HG03469 (cell line): ENCODE data around the gene TTC24.

Experiments used
- ATAC-seq: cut with Tn5 transposase; IDR thresholded peaks from one replicate; pipeline ENCODE4 v1.9.1; 2021; ENCODE audit warnings: mild to moderate bottlenecking, moderate library complexity, moderate number of reproducible peaks; ENCODE audit not compliant: unreplicated experiment

Gene TTC24

DNA sequence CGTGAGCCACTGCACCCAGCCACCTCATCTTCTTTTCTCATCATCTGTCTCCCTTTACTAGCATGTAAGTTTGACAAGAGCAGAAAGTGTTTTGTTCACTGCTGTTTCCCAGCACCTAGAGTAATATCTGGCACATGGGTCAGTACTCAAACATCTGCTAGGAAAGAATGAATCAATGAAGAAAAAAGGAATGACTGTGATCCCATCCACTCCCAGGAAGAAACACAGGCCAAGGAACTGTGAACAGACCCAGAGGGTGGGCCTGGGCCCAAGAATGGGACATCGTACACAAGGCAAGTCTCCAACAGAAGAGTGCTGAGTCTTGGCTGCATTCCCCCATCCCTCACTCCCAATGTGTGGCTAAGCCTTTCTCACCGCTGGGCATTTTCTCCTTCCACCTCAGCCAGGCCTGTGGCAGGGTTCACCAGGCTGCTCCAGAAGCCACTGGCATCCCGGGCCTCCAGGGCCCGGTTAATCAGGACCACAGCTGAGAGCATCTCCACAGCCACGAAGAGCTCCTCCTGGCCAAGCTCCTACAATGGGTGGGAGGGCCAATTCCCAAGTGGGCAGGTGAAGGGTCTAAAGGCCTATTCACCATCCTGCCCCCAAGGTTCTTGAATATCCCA, 25.6 kb upstream of the TTC24 start:
- ATAC-seq: no peak

DNA sequence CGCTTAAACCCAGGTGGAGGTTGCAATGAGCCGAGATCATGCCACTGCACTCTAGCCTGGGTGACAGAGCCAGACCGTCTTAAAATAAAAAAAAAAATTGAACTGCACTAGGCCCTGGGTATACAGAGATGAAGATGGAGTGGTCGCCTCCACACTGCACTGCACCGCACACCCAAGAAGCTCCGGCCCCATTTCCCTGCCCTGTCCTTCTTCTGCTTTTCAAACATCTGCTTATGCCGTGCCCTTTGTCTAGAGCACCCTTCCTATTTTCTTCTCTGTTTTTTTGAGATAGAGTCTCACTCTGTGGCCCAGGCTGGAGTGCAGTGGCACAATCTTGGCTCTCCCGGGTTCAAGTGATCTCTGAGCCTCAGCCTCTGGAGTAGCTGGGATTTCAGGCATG, 24.6 kb upstream of the TTC24 start:
- ATAC-seq: no peak

DNA sequence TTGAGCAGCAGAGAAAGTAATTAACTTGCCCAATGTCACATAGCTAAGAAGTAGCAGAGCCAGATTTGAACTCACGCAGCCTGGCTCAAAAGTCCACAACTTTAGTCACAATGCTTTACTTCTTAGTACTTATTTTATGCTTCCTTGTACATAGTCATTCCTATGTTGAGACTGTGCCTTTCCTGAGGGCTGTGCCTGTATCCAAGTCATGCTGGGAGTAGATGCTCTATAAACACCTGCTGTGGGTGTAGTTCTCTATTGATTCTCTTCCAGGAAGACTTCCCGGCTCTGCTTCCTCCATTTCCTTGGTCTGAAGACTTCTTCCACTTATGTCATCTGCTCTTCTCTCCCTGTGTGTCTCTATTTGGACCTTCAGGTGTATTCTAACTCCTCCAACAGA, 23.8 kb upstream of the TTC24 start:
- ATAC-seq: no peak

DNA sequence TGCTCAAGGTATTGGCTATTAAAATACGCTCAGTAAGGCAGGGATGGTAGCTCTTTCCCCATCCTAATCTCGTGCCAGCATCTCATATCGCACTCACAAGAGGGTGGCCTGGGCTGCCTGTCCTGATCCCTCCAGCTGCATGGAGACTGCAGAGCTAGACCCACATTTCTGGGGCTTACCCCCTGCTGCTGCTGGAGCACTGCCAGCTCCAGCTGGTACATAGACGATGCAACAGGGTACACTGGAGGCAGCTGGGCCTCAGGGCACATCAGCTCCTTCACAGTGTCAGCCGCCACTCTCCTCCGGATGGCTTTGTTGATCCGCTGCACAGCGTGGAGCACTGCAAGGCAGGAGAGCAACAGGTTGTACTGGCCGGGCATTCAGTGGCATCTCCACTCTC, 23.2 kb upstream of the TTC24 start:
- no peak for ATAC-seq

DNA sequence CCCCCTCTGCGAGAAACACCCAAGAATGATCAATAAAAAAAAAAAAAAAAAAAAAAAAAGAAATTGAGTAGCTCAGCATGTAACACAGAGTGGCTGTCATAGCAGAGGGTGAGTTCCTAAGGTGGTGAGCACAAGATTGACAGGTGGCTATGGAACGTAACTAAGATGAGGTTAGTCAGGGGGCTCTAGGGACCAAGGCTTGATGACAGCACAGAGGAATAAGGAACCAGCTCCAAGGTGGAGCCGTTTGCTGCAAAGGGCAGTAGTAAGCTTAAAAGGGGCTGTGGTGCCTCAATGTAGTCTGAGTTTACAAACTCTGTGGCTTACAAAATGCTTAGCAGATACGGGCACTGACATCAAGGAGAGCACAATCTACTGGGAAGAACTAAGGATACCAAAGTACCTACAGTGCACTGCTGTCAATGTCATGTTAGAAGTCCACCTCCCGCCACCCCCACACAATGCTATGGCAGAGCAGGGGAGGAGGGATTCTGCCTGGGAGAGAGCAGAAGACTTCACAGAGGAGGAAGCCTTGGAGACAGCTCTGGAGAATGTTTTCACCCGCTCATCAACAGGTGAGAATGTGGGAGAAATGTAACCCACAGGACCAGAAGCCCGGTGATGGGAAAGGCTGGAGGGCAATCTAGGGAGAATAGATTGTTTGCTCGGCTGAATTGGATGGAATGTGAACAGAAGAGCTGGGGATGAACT, 20.3 kb upstream of the TTC24 start:
- no peak for ATAC-seq

DNA sequence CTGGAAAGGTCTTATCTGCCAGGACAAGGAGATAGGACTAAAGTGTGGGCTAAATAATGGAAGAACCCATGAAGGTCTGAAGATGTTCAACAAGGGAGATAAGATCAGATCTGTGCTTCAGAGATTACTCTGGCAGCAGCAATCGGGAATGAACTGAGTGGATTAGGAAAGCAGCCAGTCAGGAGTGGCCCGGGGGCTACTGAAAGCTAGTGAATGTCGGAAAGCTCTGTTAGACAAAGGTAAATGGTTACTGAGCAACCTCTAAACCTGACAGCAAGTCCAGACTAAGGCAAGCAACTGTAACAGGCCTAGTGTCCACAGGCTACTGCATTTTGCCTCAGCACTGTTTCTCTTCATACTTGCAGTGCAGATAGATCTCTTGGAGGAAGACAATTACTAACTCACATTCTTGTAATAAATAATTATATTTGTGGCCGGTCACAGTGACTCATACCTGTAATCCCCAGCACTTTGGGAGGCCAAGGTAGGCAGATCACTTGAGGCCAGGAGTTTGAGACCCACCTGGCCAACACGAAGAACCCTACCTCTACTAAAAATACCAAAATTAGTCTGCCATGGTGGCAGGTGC, 19.6 kb upstream of the TTC24 start:
- ATAC-seq: no peak

DNA sequence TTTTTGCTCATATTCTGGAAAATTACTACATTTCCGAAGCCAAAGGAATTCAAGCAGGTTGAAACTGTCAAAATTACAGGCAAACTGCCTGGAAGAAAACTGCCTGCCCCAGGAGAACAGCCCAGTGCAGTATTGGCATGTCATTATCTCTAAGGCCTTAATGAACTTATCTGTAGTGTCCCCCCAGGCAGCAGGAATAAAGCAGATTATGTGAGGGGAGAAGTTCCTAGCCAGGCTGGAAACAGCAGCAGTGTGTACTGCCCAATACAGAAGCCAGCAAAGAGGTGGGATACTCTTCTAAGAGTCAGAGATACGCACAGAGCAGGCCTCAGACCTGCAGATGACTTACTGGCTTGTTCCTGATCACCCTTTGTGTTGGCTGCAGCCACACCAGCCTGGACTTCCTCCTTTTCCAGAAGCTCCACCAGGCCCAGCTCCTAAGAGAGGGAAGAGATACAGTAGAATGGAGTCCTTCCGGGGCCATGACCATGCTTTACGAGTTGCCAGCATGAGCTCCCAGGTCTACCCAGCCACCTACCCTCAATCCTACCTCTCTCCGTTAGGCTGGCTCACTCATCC, 18.8 kb upstream of the TTC24 start:
- ATAC-seq: no peak

DNA sequence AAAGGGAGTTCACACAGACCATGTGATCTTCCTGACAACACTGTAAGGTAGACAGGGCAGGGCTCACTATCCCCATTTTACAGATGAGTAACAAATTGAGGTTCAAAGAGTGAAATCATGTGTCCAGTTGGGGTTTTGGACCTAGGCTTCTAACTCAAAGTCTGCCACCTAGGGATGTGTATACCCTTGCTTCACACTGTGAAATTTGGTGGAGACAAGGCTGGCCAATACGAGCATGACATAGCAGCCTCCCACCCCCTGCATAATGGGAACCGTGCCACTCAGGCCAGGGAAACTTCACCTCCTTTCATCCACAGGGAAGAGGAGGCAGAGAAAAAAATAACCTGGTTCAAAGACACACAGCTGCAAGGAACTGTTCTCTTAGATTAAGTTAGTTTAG, 14.0 kb upstream of the TTC24 start:
- ATAC-seq: no peak

DNA sequence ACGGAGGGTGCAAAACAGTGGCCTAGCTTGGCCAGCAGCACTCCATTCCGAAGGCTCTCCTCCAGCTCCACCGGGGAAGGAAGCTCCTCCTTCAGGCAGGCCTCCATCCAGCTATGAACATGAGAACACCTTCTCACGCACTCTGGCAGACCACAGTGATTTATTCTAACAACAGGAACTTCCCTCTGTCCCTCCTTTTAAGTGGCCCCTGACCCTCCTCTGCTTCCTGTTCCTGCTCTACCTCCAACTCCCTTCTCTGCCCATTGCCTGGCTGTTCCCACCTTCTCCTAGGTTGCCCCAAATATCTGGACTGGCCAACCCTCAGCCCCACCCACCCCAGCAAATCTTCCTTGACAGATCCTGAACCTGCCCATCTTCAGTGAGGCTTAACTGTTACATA, 13.1 kb upstream of the TTC24 start:
- no peak for ATAC-seq

DNA sequence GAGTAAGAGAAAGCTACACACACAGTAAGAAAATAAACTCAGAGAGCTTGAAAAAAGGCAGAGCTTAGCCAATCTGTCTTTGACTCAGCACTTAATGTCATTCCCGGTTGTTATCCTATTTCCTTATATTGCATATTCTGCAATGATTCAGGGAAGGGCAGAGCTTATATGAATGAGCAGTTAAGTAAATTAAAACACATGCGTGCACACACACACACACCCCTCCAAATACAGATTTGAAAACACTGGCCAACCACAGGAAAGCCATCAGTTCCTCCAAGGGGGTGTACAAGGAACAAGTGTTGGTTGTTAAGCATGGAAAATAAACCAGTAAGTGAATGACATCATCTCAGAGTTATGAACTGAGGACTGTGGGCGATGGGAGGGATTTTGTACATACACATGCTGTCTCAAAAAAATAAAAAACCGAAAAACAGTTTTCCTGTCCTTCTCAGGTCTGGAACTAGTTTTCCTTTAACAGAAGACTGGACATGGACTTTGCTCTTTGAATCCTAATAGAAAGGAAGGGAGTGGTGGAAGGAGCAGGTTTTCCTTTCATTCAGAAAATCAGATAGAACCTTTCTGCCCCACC, 8.2 kb upstream of the TTC24 start:
- ATAC-seq: no peak

DNA sequence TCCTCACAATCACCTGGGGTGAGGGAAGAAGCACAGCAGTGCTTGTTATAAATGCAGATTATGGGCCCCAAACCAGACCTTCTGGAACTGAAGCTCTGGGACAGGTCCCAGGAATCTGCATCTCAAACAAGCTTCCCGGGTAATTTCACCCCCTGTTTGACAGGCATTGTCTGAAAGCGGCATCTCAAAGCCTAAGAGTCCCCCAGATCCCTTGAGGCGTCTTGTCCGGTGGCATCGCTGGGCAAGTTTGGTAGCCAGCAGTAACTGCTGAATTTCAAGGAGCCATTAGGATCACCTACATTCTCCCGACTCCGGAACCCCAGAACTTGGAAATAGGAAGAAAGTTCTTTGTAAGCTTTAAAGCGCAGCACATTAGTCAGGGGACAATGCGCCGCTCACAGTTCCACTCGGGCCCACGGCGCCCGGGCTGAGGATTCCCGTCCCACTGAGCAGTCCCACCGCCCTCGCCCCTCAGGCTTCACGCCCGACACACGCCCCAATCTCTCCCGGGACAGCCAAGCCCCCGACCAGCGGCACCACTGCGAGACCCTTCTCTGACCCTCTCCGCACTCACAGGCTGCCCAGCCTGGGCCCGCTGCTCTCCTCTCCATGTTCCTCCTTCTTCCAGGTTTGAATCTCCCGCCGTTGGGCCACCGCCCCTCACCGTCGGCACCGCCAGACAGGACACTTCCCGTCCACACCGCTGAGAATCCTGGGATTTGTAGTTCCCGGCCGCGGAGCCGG, 7.4 kb upstream of the TTC24 start, which contains the start of gene IQGAP3:
IQGAP3 (minus strand) TSS at position 647 of the 744 bp plus-strand sequence; CDS start at position 611, 36 bp downstream.
- no peak for ATAC-seq

DNA sequence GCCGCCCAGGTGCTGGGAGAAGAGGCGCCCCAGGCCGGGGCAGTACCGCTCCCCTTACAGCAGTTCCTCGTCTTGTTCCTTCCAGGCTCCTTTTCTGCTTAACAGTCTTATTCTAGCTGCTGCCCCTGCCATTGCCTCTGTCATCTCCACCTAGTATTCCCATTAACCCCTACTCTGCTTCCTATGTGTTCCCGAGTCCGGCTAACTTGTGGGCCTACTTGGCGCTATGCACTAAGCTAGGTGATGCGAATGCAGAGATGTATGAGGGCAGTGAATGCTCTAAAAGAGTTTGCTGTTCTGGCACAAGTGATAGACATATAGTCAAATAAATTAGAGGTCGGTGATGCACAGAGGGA, 6.9 kb upstream of the TTC24 start:
- ATAC-seq: no peak

DNA sequence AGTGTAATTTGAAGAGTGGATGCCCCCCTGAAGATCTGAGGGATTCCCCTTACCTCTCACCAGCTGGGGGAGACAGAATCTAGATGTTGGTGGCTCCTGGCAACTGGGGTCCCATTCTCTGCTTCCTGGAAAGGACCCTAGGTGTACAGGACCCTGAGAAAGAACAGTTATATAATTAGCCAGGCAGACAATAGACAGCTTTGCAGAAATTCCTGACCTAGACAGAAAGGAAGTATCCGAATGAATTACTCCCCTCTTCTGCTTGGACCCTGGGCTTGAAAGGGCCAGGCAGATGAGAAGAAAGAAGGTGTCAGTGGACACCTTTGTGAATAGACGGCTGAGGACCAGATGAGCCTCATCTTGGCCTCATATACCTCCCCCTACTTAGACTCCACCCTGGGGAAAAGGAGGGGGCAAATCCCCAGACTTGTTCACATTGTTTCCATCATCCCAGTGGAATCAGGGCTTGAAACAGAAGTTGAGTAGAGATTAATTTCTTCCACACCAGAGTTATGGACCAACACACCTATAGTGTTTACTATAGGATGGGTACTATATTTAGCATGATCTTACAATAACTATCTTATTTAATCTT, 5.4 kb upstream of the TTC24 start:
- no peak for ATAC-seq

DNA sequence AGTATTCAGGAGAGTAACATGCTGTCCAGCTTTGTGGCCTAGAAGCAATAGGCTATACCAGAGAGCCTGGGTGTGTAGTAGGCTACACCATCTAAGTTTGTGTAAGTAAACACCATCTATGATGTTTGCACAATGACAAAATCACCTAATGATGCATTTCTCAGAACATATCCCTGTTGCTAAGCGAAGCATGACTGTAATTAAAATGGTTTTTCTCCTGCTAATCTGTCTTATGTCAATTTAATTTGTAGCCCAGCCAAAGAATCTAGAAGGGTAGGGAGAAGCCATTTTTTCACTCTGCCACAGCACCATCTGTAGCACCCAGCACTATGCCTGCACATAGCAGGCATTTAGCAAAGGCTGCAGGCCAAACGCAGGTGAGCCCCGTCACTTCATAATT, 2.0 kb upstream of the TTC24 start:
- ATAC-seq: no peak

DNA sequence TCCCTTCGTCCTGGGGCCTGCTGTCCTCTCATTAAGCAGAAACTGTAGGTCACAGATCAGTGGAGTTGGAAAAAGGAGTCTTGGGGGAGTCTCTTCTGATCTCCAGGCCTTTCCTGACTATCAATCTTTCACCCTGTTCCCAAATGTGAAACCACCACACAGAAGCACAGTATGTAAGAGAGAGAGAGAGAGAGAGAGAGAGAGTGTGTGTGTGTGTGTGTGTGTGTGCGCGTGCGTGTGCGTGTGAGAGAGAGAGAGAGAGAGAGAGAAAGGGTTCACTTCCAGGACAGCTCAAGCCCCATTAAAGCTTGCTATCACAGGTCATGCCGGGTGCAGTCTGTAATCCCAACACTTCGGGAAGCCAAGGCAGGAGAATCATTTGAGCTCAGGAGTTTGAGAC, 1.5 kb upstream of the TTC24 start:
- ATAC-seq: no peak

DNA sequence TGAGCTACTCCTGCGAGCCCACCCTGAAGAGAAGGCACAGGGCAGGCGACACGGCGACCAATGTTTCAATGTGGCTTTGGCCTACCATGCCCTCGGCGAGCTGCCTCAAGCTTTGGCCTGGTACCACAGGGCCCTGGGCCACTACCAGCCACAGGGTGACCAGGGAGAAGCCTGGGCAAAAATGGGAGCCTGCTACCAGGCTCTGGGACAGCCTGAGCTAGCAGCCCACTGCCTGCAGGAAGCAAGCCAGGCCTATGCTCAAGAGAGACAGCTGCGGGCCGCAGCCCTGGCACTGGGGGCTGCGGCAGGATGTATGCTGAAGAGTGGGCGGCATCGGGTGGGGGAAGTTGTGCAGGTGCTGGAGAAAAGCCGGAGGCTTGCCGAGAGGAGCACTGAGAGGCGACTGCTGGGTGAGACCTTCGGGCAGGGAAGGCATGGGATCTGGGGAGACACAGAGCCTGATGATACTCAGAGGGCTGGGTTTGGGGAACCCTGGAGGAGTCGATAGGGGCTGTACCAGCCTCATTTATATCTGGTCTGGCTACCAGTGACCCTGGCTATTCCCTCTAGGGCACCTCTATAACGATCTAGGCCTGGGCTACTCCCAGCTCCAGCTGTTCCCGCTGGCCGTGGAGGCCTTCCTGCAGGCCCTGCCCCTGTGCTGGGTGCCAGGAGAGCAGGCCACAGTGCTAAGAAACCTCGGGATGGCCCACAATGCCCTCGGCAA, 2.3 kb downstream of the TTC24 start:
- ATAC-seq: no peak

DNA sequence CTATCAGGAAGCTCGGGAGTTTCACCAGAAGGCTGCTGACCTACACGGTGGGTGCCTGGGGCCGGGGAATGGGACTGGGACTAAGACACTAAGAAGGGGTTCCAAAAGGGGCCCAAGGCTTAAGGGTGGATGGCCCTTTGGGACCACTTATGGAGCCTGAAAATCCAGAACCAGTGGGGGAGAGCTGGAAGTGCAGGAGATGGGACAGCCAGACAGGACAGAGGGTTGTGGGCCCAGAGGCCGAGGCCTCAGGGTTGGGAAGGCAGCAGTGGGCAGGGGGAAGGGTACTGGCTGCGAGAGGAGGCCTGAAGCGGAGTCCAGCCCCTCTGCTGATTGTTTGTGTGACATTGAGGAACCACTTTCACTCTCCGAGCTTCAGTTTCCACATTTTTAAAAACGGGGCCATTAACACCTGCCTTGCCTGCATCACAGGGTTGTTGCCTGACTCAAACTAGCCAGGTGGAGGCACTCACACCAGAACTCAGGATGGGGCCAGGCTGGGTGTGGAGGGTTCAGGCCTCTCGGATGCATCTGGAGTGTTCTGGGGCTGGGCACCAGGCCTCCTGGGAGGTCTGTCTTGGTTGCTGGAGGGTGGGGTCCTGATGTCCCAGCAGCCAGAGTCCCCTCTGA, 3.0 kb downstream of the TTC24 start:
- no peak for ATAC-seq

DNA sequence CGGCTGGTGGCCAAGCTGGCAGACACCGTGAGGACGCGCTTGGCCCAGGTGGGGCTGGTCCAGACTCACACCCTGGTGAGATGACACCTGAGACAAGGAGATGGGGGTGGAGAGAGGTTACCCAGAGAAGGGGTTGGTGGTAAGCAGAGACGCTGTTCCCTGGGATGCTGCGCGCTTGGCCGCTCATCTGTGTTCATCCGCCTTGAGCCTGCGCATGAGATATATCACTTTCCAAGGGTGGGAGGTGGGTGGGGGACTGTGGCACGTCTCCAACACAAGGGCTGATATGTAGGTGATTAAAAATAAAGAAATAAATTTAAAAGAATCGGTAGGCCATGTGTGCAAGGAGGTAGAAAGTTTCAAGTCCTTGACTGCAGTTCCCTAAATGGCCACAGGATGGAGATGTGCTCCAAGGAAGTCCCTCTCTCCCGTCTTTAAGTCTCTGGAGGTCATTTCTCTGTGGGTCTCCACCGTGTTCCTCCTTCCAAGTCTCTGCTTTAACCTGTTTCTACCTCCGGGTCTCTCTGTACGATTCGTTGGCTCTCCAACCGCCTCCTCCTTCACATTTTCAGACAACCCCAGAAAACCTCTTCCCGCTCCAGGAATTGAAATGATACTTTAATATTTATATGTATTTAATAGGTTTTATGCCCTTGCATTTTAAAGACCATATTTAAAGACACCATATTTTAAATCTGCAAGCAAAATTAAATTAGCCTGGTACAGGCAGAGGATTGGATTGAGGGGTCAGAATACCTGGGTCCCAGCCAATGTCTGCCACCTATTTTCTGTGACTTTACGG, 4.5 kb downstream of the TTC24 start:
- ATAC-seq: no peak

DNA sequence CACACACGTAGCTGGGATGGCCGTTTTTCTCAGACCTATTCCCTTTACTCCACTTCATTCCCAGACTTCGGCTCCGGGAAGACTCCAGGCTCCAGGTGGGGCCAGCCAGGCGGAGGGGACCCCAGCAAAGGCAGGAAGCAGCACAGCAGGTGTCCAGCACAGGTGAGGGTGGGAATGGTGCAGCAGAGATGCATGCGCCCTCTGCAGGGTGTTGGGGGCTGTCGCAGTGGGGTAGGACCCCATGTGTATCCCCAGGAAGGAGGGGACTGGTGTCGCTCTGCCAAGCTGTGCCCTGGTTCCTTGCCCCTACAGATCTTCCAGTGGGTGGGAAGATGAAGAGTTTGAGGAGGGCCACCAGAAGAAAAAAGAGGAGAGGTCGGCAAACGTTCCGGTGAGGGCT, 5.3 kb downstream of the TTC24 start:
- no peak for ATAC-seq
